Caco-2 (cell line): ENCODE results near the gene SAMD8. TPM values are rescaled to one million over a fixed set of nuclear protein-coding genes. Genes with fewer than 3 reads are reported as not detected.

Experiments used
- BruUV-seq: library from RNA; stranded (reverse); fragments of 400-500 nt; replicated peaks from 2 replicates; lab custom pipeline; 2021; lab: Mats Ljungman, UMichigan
- CTCF ChIA-PET: fragments of 300-600 bp; sonication (Branson Sonifier 250); formaldehyde crosslinking; loops from one replicate; lab custom pipeline; 2022; ENCODE audit warnings: antibody characterized with exemption; lab: Charles Lee
- POLR2A ChIA-PET: fragments of 300-600 bp; sonication (Branson Sonifier 250); formaldehyde crosslinking; loops from one replicate; lab custom pipeline; 2022; ENCODE audit warnings: antibody characterized with exemption; lab: Charles Lee
- DNase-seq, 2 experiments: peaks; one replicate each; pipeline versions ENCODE4 v3.0.0 to v3.0.0-alpha.2; 2020 to 2022
- H3K27me3 ChIP-seq: replicated peaks from 2 replicates; pipeline ENCODE4 v1.6.0; 2011; ENCODE audit warnings: low read length; ENCODE audit not compliant: control insufficient read depth, insufficient read depth
- H3K36me3 ChIP-seq: 2 replicates; pipeline ENCODE4 v1.5.1; 2011; ENCODE audit warnings: low read length; ENCODE audit not compliant: control insufficient read depth, insufficient read depth
- H3K4me1 ChIP-seq: fragments of 250-450 bp; sonication (Bioruptor Pico); 2 replicates; pipeline ENCODE4 v1.5.1; 2020; ENCODE audit warnings: mild to moderate bottlenecking
- H3K4me3 ChIP-seq: 2 replicates; pipeline ENCODE4 v1.5.1; 2011; ENCODE audit warnings: low read depth, mild to moderate bottlenecking, control low read depth, low read length
- H3K9me3 ChIP-seq: fragments of 250-450 bp; sonication (Bioruptor Pico); 2 replicates; pipeline ENCODE4 v1.5.1; 2020; ENCODE audit warnings: mild to moderate bottlenecking, moderate library complexity
- H3K27ac Mint-ChIP-seq: one replicate; pipeline ENCODE4 v1.8.0; 2022; ENCODE audit warnings: mixed read lengths; ENCODE audit not compliant: unreplicated experiment
- H3K27me3 Mint-ChIP-seq: one replicate; pipeline ENCODE4 v1.8.0; 2022; ENCODE audit warnings: mixed read lengths; ENCODE audit not compliant: insufficient read depth, unreplicated experiment
- H3K36me3 Mint-ChIP-seq: one replicate; pipeline ENCODE4 v1.8.0; 2022; ENCODE audit warnings: mild to moderate bottlenecking, mixed read lengths; ENCODE audit not compliant: insufficient read depth, unreplicated experiment
- H3K4me1 Mint-ChIP-seq: one replicate; pipeline ENCODE4 v1.8.0; 2022; ENCODE audit warnings: low read depth, mixed read lengths; ENCODE audit not compliant: unreplicated experiment
- H3K4me3 Mint-ChIP-seq: one replicate; pipeline ENCODE4 v1.8.0; 2022; ENCODE audit warnings: mild to moderate bottlenecking, moderate library complexity, mixed read lengths; ENCODE audit not compliant: unreplicated experiment
- H3K9me3 Mint-ChIP-seq: one replicate; pipeline ENCODE4 v1.8.0; 2022; ENCODE audit warnings: mixed read lengths; ENCODE audit not compliant: unreplicated experiment
- CTCF ChIP-seq, 2 experiments: fragments of 200-600 bp in 1 of 2; IDR thresholded peaks; 1 replicate in 1 of 2; 2 replicates in 1 of 2; pipeline versions ENCODE4 v1.5.1 to v1.8.0; 2011 to 2022; ENCODE audit warnings: antibody characterized with exemption in 1 of 2, control low read depth in 1 of 2, inconsistent platforms in 1 of 2, low read depth in 1 of 2, low read length in 1 of 2, mild to moderate bottlenecking in 1 of 2, moderate library complexity in 1 of 2; ENCODE audit not compliant: insufficient read depth in 1 of 2, severe bottlenecking in 1 of 2, unreplicated experiment in 1 of 2
- intact Hi-C: fragments of 100-400 bp; cut with micrococcal nuclease; formaldehyde crosslinking; loops from one replicate; pipeline ENCODE4 v1.10.0; 2022; ENCODE audit not compliant: unreplicated experiment
- total RNA-seq: library from RNA; stranded (reverse); gene quantifications from 2 replicates; pipeline ENCODE4 v1.2.3, GENCODE V29; 2022

SAMD8 gene
- total RNA-seq, 1 experiment from 2014 or later, result 25.2 TPM

GRCh38 chr10:75143353-75143752 lies 31.9 kb downstream of the SAMD8 start:
- H3K27me3 ChIP-seq, result no peaks in the 10 kb centered on the region
- H3K4me3 ChIP-seq, result no peak overlapping the region
- ChIA-PET CTCF (no interaction called here), POLR2A (no interaction called here)
- no peak for DNase-seq
- Mint-ChIP-seq H3K9me3 (no peaks in the 10 kb centered on the region), H3K4me3 (no peak overlapping the region), H3K36me3 (no peaks in the 10 kb centered on the region), H3K4me1 (peaks cover 32% of the 10 kb centered on the region), H3K27me3 (no peaks in the 10 kb centered on the region), H3K27ac (no peak overlapping the region)
- H3K36me3 ChIP-seq, result no peaks in the 10 kb centered on the region
- H3K4me1 ChIP-seq, result peaks cover 21% of the 10 kb centered on the region
- BruUV-seq, result no TSS peak
- TF ChIP-seq CTCF (IDR thresholded peaks at IDR 0.05; ENCODE audit: insufficient read depth in 1 of 2, low read depth in 1 of 2, low read length in 1 of 2, severe bottlenecking in 1 of 2, unreplicated experiment in 1 of 2), result no peak
- intact Hi-C loops, result no loop called here
- H3K9me3 ChIP-seq, result no peaks in the 10 kb centered on the region

- Mint-ChIP-seq H3K4me1 (peaks cover 25% of the 10 kb centered on the region), H3K4me3 (no peak overlapping the region), H3K36me3 (peaks cover 6% of the 10 kb centered on the region), H3K27ac (no peak overlapping the region), H3K27me3 (no peaks in the 10 kb centered on the region), H3K9me3 (no peaks in the 10 kb centered on the region)
- H3K27me3 ChIP-seq, result no peaks in the 10 kb centered on the region
- ChIA-PET POLR2A (no interaction called here), CTCF (no interaction called here)
- H3K4me1 ChIP-seq, result peaks cover 2% of the 10 kb centered on the region; the same call in 1 of the 2 replicates
- intact Hi-C loops, result no loop called here
- no peaks in the 10 kb centered on the region for H3K36me3 ChIP-seq
- H3K4me3 ChIP-seq, result no peak overlapping the region
- H3K9me3 ChIP-seq, result no peaks in the 10 kb centered on the region
- BruUV-seq, result no TSS peak
- DNase-seq, result no peak
- no peak for TF ChIP-seq CTCF (IDR thresholded peaks at IDR 0.05; ENCODE audit: insufficient read depth in 1 of 2, low read depth in 1 of 2, low read length in 1 of 2, severe bottlenecking in 1 of 2, unreplicated experiment in 1 of 2)
Observed at GRCh38 chr10:75145590-75145989, 34.1 kb downstream of the SAMD8 start.

- H3K4me3 ChIP-seq, result no peak overlapping the region
- H3K36me3 ChIP-seq, result no peaks in the 10 kb centered on the region
- intact Hi-C loops, result no loop called here
- no peaks in the 10 kb centered on the region for H3K9me3 ChIP-seq
- no peak overlapping the region for H3K27ac Mint-ChIP-seq
- POLR2A ChIA-PET, result no interaction called here
- no peaks in the 10 kb centered on the region for H3K27me3 Mint-ChIP-seq
- no peak for TF ChIP-seq CTCF (IDR thresholded peaks at IDR 0.05; ENCODE audit: insufficient read depth in 1 of 2, low read depth in 1 of 2, low read length in 1 of 2, severe bottlenecking in 1 of 2, unreplicated experiment in 1 of 2)
- H3K4me1 ChIP-seq, result no peaks in the 10 kb centered on the region
- no peaks in the 10 kb centered on the region for H3K27me3 ChIP-seq
- H3K9me3 Mint-ChIP-seq, result no peaks in the 10 kb centered on the region
- no TSS peak for BruUV-seq
- CTCF ChIA-PET, result no interaction called here
- no peak overlapping the region for H3K4me3 Mint-ChIP-seq
- no peak for DNase-seq
- peaks cover 16% of the 10 kb centered on the region for H3K36me3 Mint-ChIP-seq
- peaks cover 23% of the 10 kb centered on the region for H3K4me1 Mint-ChIP-seq
Observed at GRCh38 chr10:75146780-75147179, 35.3 kb downstream of the SAMD8 start.
